Hepatocyte (in vitro differentiated cells): ENCODE data around the gene WDR55.

Experiments
- EZH2 ChIP-seq: fragments of 200-600 bp; sonication (generic); IDR thresholded peaks from 2 replicates; pipeline ENCODE4 v1.6.1; 2016; ENCODE audit warnings: antibody characterized with exemption, mild to moderate bottlenecking, borderline replicate concordance
- EZH2phosphoT487 ChIP-seq: fragments of 200-600 bp; sonication (generic); IDR thresholded peaks from one replicate; pipeline ENCODE4 v1.6.1; 2018; ENCODE audit warnings: antibody characterized with exemption, mild to moderate bottlenecking, low read depth, moderate library complexity; ENCODE audit not compliant: unreplicated experiment, severe bottlenecking
- TF ChIP-seq, protein P1 (sequence below): fragments of 200-600 bp; sonication (generic); IDR thresholded peaks from 2 replicates; pipeline ENCODE4 v1.5.1; 2016; ENCODE audit warnings: antibody characterized with exemption, mild to moderate bottlenecking; ENCODE audit not compliant: poor library complexity

DNA sequence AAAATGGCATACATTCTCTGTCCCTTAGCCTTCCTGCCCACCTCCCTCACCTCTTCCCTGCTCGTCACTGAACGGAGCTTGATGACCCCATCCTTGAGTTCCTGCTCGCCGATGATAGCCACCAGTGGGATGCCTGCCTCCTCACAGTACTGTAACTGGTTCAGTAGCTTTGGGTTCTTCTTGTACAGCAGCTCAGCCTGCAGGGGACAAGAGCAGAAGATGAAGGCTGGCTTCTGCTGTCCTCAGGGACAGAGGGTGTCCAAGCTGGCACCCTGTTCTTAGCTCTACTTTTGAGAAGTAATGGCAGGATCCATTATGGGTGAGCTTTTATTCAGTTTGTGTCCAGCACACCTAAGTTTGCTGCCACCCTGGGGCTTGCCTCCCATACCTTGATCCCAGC is 9.9 kb downstream of the WDR55 start:
- TF ChIP-seq, protein P1, sequence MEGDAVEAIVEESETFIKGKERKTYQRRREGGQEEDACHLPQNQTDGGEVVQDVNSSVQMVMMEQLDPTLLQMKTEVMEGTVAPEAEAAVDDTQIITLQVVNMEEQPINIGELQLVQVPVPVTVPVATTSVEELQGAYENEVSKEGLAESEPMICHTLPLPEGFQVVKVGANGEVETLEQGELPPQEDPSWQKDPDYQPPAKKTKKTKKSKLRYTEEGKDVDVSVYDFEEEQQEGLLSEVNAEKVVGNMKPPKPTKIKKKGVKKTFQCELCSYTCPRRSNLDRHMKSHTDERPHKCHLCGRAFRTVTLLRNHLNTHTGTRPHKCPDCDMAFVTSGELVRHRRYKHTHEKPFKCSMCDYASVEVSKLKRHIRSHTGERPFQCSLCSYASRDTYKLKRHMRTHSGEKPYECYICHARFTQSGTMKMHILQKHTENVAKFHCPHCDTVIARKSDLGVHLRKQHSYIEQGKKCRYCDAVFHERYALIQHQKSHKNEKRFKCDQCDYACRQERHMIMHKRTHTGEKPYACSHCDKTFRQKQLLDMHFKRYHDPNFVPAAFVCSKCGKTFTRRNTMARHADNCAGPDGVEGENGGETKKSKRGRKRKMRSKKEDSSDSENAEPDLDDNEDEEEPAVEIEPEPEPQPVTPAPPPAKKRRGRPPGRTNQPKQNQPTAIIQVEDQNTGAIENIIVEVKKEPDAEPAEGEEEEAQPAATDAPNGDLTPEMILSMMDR, result no peak
- TF ChIP-seq EZH2 (no peak), EZH2phosphoT487 (no peak)
